MM.1S (cell line): ENCODE data around the gene TTLL1.

Experiments
- DNase-seq: peaks from one replicate; pipeline ENCODE4 v3.0.0-alpha.2; 2015
- H2AFZ ChIP-seq: fragments of 300-600 bp; sonication (generic); 2 replicates; pipeline ENCODE4 v1.6.0; 2016; ENCODE audit warnings: antibody characterized with exemption, low read length
- H3F3A ChIP-seq: fragments of 300-600 bp; sonication (generic); 2 replicates; pipeline ENCODE4 v1.6.1; 2016; ENCODE audit warnings: mild to moderate bottlenecking, antibody characterized with exemption, low read length, moderate library complexity, mixed read lengths; ENCODE audit not compliant: insufficient read depth
- H3K27ac ChIP-seq: fragments of 300-600 bp; sonication (generic); 2 replicates; pipeline ENCODE4 v1.5.1; 2016; ENCODE audit warnings: mild to moderate bottlenecking, low read length
- H3K27me3 ChIP-seq: fragments of 300-600 bp; sonication (generic); replicated peaks from 2 replicates; pipeline ENCODE4 v1.6.0; 2016; ENCODE audit warnings: low read length; ENCODE audit not compliant: insufficient read depth
- H3K36me3 ChIP-seq: fragments of 300-600 bp; sonication (generic); replicated peaks from 2 replicates; pipeline ENCODE4 v1.6.1; 2016; ENCODE audit warnings: mild to moderate bottlenecking, low read length, mixed read lengths; ENCODE audit not compliant: insufficient read depth
- H3K4me1 ChIP-seq: fragments of 300-600 bp; sonication (generic); 2 replicates; pipeline ENCODE4 v1.6.1; 2016; ENCODE audit warnings: low read length, mixed read lengths
- H3K4me2 ChIP-seq: fragments of 300-600 bp; sonication (generic); 2 replicates; pipeline ENCODE4 v1.6.0; 2016; ENCODE audit warnings: low read depth, low read length
- H3K4me3 ChIP-seq: fragments of 300-600 bp; sonication (generic); 2 replicates; pipeline ENCODE4 v1.5.1; 2016; ENCODE audit warnings: low read length, mixed read lengths
- H3K79me2 ChIP-seq: fragments of 300-600 bp; sonication (generic); 2 replicates; pipeline ENCODE4 v1.6.1; 2016; ENCODE audit warnings: mixed run types, low read length, mixed read lengths
- H3K9ac ChIP-seq: fragments of 300-600 bp; sonication (generic); 2 replicates; pipeline ENCODE4 v1.6.1; 2016; ENCODE audit warnings: low read length, mixed read lengths
- H3K9me2 ChIP-seq: fragments of 300-600 bp; sonication (generic); replicated peaks from 2 replicates; pipeline ENCODE4 v1.6.1; 2016; ENCODE audit warnings: mild to moderate bottlenecking, low read length, mixed read lengths; ENCODE audit not compliant: insufficient read depth
- H3K9me3 ChIP-seq: fragments of 300-600 bp; sonication (generic); replicated peaks from 2 replicates; pipeline ENCODE4 v1.6.1; 2016; ENCODE audit warnings: mild to moderate bottlenecking, low read length, mixed read lengths; ENCODE audit not compliant: insufficient read depth
- H4K20me1 ChIP-seq: fragments of 300-600 bp; sonication (generic); 2 replicates; pipeline ENCODE4 v1.6.1; 2016; ENCODE audit warnings: mild to moderate bottlenecking, low read length, moderate library complexity, mixed read lengths; ENCODE audit not compliant: insufficient read depth
- EZH2 ChIP-seq: fragments of 300-600 bp; sonication (generic); optimal IDR thresholded peaks from 2 replicates; pipeline ENCODE3; 2017; ENCODE audit warnings: low read depth, mild to moderate bottlenecking, antibody characterized with exemption, low read length, mixed read lengths
- EZH2phosphoT487 ChIP-seq: fragments of 300-600 bp; sonication (generic); IDR thresholded peaks from 2 replicates; pipeline ENCODE4 v1.6.1; 2018; ENCODE audit warnings: antibody characterized with exemption, low read length
- TF ChIP-seq, protein P1 (sequence below): fragments of 300-600 bp; sonication (generic); IDR thresholded peaks from 2 replicates; pipeline ENCODE4 v1.5.1; 2016; ENCODE audit warnings: antibody characterized with exemption, low read length, mixed read lengths

TTLL1 gene

DNA sequence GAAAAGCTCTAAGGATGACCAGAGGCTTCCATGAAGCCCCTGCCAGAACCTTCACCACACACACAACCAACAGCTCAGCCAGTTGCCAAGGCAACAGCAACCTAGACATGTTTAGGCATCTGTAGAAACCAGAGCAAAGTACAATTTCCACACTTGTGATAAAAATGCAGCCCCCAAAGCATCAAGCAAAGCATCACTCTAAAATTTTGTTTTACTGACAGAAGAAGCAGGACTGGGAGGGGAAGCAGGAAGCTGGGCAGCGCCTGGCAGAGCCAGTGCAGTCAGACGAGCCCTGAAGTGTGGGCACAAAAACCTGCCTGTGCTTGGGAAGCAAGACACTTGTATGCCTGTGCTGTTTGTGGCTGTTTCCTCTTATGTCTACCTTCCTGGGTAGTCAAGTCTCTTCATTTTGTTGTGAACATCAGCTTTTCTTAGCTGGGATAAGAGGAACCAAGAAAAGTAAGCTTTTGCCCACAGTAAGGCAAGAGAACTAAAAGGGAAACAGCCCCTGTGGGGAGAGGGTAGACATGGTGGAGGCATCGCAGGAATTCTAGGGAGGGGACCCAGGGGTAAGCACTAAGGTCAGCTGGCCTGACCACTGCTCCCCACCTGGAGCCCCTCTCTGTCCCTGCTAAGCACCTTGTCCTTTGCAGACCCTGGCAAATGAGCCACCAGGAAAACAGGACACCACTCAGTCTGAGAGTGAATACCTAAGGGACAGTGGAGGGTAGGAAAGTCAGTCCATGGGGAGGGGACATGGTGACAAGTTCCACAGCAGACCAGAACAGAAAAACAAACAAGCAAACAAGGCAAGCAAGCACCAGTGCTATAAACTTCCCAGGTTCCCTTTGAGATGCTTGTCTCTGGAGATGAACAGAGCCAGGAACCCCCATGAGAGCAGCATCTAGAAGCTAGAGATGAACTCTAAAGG is 87.7 kb downstream of the TTLL1 start:
- Histone ChIP-seq H4K20me1 (no peaks in the 10 kb centered on the region; the same call in none of the 2 replicates), H2AFZ (no peak overlapping the region), H3K27me3 (no peaks in the 10 kb centered on the region), H3K4me2 (no peak overlapping the region), H3K27ac (no peak overlapping the region), H3K9me2 (no peaks in the 10 kb centered on the region), H3F3A (no peaks in the 10 kb centered on the region), H3K4me1 (0 out of 2 replicates have a peak, but pooled peaks cover 6% of the 10 kb centered on the region), H3K36me3 (no peaks in the 10 kb centered on the region), H3K9me3 (no peaks in the 10 kb centered on the region), H3K9ac (no peak overlapping the region), H3K79me2 (peaks cover 54% of the 10 kb centered on the region), H3K4me3 (no peak overlapping the region)
- DNase-seq, result no peak
- TF ChIP-seq EZH2 (no peak), EZH2phosphoT487 (no peak)
- TF ChIP-seq, protein P1, sequence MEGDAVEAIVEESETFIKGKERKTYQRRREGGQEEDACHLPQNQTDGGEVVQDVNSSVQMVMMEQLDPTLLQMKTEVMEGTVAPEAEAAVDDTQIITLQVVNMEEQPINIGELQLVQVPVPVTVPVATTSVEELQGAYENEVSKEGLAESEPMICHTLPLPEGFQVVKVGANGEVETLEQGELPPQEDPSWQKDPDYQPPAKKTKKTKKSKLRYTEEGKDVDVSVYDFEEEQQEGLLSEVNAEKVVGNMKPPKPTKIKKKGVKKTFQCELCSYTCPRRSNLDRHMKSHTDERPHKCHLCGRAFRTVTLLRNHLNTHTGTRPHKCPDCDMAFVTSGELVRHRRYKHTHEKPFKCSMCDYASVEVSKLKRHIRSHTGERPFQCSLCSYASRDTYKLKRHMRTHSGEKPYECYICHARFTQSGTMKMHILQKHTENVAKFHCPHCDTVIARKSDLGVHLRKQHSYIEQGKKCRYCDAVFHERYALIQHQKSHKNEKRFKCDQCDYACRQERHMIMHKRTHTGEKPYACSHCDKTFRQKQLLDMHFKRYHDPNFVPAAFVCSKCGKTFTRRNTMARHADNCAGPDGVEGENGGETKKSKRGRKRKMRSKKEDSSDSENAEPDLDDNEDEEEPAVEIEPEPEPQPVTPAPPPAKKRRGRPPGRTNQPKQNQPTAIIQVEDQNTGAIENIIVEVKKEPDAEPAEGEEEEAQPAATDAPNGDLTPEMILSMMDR, result no peak

DNA sequence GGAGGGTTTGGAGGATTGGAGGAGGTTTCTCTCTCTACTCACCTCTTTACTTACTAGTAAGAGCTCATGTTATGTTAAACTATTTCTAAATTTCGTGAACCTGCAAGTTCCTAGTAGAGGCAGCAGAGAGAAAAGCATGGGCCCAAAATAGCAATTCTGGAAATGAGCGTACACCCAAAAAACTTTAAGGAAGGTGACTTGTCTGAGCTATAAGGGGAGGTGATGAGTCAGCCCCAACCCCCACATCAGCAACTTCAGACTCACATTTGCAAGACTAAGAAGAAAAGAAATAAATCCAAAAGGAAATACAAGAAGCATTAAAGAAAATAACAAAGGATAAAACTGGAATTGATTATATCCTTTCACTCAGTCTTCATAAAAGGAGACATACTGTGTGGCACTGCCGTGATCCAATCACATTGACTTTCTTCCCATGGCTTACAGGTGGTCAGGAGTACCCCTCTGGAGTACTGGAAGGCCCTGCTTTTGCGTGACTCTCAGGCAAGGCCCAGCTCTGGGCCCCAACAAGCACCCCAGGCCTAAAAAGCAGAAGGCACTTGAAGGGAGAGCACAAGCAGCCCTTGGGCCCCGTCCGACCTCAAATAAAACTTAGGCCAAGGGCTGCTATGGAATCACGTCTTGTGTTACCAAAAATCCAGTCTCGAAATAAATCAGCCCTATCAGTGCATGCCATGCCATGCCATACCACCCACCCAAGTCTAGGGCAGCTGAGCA is 88.6 kb downstream of the TTLL1 start:
- Histone ChIP-seq H3F3A (no peaks in the 10 kb centered on the region), H3K79me2 (peaks cover 48% of the 10 kb centered on the region), H3K36me3 (no peaks in the 10 kb centered on the region), H3K4me3 (no peak overlapping the region), H3K27ac (no peak overlapping the region), H3K9me3 (no peaks in the 10 kb centered on the region), H3K9me2 (no peaks in the 10 kb centered on the region), H4K20me1 (no peaks in the 10 kb centered on the region; the same call in none of the 2 replicates), H3K27me3 (no peaks in the 10 kb centered on the region), H3K4me1 (0 out of 2 replicates have a peak, but pooled peaks cover 6% of the 10 kb centered on the region), H3K9ac (no peak overlapping the region), H3K4me2 (no peak overlapping the region), H2AFZ (no peak overlapping the region)
- DNase-seq, result no peak
- TF ChIP-seq, protein P1, result no peak
- TF ChIP-seq EZH2 (no peak), EZH2phosphoT487 (no peak)

DNA sequence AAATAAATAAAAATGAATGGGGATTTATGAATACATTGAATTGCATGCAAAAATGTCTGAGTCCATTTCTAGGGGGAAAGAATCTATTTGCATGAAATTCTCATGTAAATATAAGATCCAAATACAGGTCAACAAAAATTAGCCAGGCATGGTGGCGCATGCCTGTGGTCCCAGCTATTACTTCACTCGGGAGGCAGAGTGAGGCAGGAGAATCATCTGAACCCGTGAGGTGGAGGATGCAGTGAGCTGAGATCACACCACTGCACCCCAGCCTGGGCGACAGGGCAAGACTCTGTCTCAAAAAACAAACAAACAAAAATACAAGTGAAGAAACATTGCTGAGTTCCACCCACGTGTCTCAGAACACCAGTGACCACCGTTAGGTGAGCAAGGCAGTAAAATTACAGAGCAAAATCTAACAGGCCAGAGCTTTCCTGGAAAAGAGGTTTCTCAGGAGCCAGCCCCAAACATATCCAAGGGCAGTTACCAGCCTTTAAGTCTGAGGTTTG is 91.6 kb downstream of the TTLL1 start:
- Histone ChIP-seq H3K79me2 (peaks cover 35% of the 10 kb centered on the region), H3K9me2 (no peaks in the 10 kb centered on the region), H3K36me3 (no peaks in the 10 kb centered on the region), H3K9me3 (no peaks in the 10 kb centered on the region), H2AFZ (no peak overlapping the region), H3K27ac (no peak overlapping the region), H3F3A (no peaks in the 10 kb centered on the region), H3K4me3 (no peak overlapping the region), H3K4me2 (no peak overlapping the region), H3K4me1 (0 out of 2 replicates have a peak, but pooled peaks cover 6% of the 10 kb centered on the region), H3K27me3 (no peaks in the 10 kb centered on the region), H4K20me1 (no peaks in the 10 kb centered on the region; the same call in none of the 2 replicates), H3K9ac (no peak overlapping the region)
- DNase-seq, result no peak
- TF ChIP-seq, protein P1, result no peak
- TF ChIP-seq EZH2 (no peak), EZH2phosphoT487 (no peak)
